B cell (primary cell): Measurements from ENCODE around the gene MDGA2. TPM values are rescaled to one million over a fixed set of nuclear protein-coding genes. Genes with fewer than 3 reads are reported as not detected.
"Not testable (repeated sequence)": the region's sequence is repeated elsewhere in the genome, so short reads cannot be mapped to it uniquely, and the experiment has no call there.

ENCODE experiments used
- ATAC-seq: fragments of 200-7000 bp; cut with Tn5 transposase; one replicate; pipeline ENCODE4 v1.10.0; 2021; ENCODE audit warnings: low read depth, mild to moderate bottlenecking, moderate number of reproducible peaks, moderate library complexity
- CTCF ChIA-PET: fragments of 350-600 bp; sonication (Branson Sonifier 250); formaldehyde crosslinking; loops from one replicate; lab custom pipeline; 2021; ENCODE audit warnings: antibody characterized with exemption, inconsistent platforms; lab: Charles Lee
- POLR2A ChIA-PET: fragments of 350-600 bp; sonication (Branson Sonifier 250); formaldehyde crosslinking; loops from one replicate; lab custom pipeline; 2021; ENCODE audit warnings: antibody characterized with exemption; lab: Charles Lee
- DNase-seq: peaks from one replicate; pipeline ENCODE4 v3.0.0; 2013
- H2AFZ ChIP-seq: 2 replicates; pipeline ENCODE4 v1.6.1; 2012; ENCODE audit warnings: mild to moderate bottlenecking, low read depth, low read length; ENCODE audit not compliant: insufficient read depth, poor library complexity, severe bottlenecking
- H3K27ac ChIP-seq, 2 donors: 1 replicate in 1 of 2; 2 replicates in 1 of 2; pipeline ENCODE4 v1.5.1; 2012 to 2013; ENCODE audit warnings: low read length in 2 of 2, mild to moderate bottlenecking in 2 of 2, moderate library complexity in 1 of 2
- H3K27me3 ChIP-seq, 4 experiments: fragments of 200-600 bp in 1 of 4; sonication (generic) in 1 of 4; replicated peaks in 1 of 4; 1 replicate in 2 of 4; 2 replicates in 2 of 4; pipeline versions ENCODE4 v1.6.1 to v1.7.0; 2013 to 2016; ENCODE audit warnings: low read length in 3 of 4, mild to moderate bottlenecking in 2 of 4, mixed read lengths in 1 of 4, moderate library complexity in 1 of 4; ENCODE audit not compliant: insufficient read depth in 4 of 4, control insufficient read depth in 3 of 4; ENCODE audit errors: control extremely low read depth in 1 of 4
- H3K36me3 ChIP-seq, 2 experiments: replicated peaks in 1 of 2; 1 replicate in 1 of 2; 2 replicates in 1 of 2; pipeline versions ENCODE4 v1.6.1 to v1.7.1; 2013; ENCODE audit warnings: low read length in 1 of 2; ENCODE audit not compliant: insufficient read depth in 2 of 2, control insufficient read depth in 1 of 2; ENCODE audit errors: control extremely low read depth in 1 of 2, extremely low read depth in 1 of 2
- H3K4me1 ChIP-seq, 2 donors: fragments of 200-600 bp in 1 of 2; sonication (generic) in 1 of 2; 1 replicate in 1 of 2; 2 replicates in 1 of 2; pipeline versions ENCODE4 v1.5.1 to v1.6.1; 2013 to 2017; ENCODE audit warnings: low read length in 2 of 2; ENCODE audit not compliant: control insufficient read depth in 2 of 2, insufficient read depth in 2 of 2
- H3K4me2 ChIP-seq: replicated peaks from 2 replicates; pipeline ENCODE3; 2012; ENCODE audit warnings: mild to moderate bottlenecking, low read depth, low read length; ENCODE audit not compliant: poor library complexity, severe bottlenecking
- H3K4me3 ChIP-seq, 5 experiments: fragments of 200-600 bp in 1 of 5; sonication (generic) in 1 of 5; 1 replicate in 3 of 5; 2 replicates in 2 of 5; pipeline versions ENCODE4 v1.5.1 to v1.7.0; 2011 to 2016; ENCODE audit warnings: low read length in 4 of 5, mild to moderate bottlenecking in 4 of 5, low read depth in 2 of 5, control low read depth in 1 of 5, moderate library complexity in 1 of 5; ENCODE audit not compliant: insufficient read depth in 1 of 5; ENCODE audit errors: control extremely low read depth in 1 of 5, extremely low read depth in 1 of 5
- H3K79me2 ChIP-seq: fragments of 200-600 bp; sonication (generic); one replicate; pipeline ENCODE4 v1.6.0; 2016; ENCODE audit warnings: low read length; ENCODE audit not compliant: control insufficient read depth, insufficient read depth
- H3K9ac ChIP-seq: fragments of 200-600 bp; sonication (generic); 2 replicates; pipeline ENCODE4 v1.6.1; 2017; ENCODE audit warnings: mild to moderate bottlenecking, low read length, moderate library complexity
- H3K9me3 ChIP-seq, 3 donors: one replicate each; pipeline versions ENCODE4 v1.6.1 to v1.7.1; 2013; ENCODE audit warnings: low read length in 2 of 3; ENCODE audit not compliant: control insufficient read depth in 2 of 3, insufficient read depth in 1 of 3; ENCODE audit errors: control extremely low read depth in 1 of 3
- H4K20me1 ChIP-seq: 2 replicates; pipeline ENCODE4 v1.6.0; 2012; ENCODE audit warnings: mild to moderate bottlenecking, low read length; ENCODE audit not compliant: insufficient read depth, control insufficient read depth, poor library complexity, severe bottlenecking
- H3K27ac Mint-ChIP-seq: one replicate; pipeline ENCODE4 v1.8.0; 2021; ENCODE audit warnings: mixed read lengths
- H3K27me3 Mint-ChIP-seq: one replicate; pipeline ENCODE4 v1.8.0; 2021; ENCODE audit warnings: mixed read lengths
- H3K4me1 Mint-ChIP-seq: one replicate; pipeline ENCODE4 v1.8.0; 2021; ENCODE audit warnings: mixed read lengths
- H3K4me3 Mint-ChIP-seq: one replicate; pipeline ENCODE4 v1.8.0; 2021; ENCODE audit warnings: mixed read lengths
- H3K9me3 Mint-ChIP-seq: one replicate; pipeline ENCODE4 v1.8.0; 2022; ENCODE audit warnings: mixed read lengths; ENCODE audit not compliant: insufficient read depth
- CTCF ChIP-seq: fragments of 200-600 bp; IDR thresholded peaks from one replicate; pipeline ENCODE4 v1.8.0; 2022; ENCODE audit warnings: antibody characterized with exemption, mild to moderate bottlenecking
- EZH2 ChIP-seq: IDR thresholded peaks from 2 replicates; pipeline ENCODE4 v1.6.1; 2012; ENCODE audit warnings: borderline replicate concordance, low read depth, mild to moderate bottlenecking, moderate library complexity, low read length; ENCODE audit not compliant: insufficient read depth, poor library complexity, severe bottlenecking
- WGBS: methylation state at CpG from one replicate; pipeline ENCODE4 v1.1.5; 2013; ENCODE audit warnings: missing lambda C conversion rate; ENCODE audit not compliant: insufficient coverage; 5-methylcytosine and 5-hydroxymethylcytosine counted together
- intact Hi-C: fragments of 100-400 bp; cut with micrococcal nuclease; formaldehyde crosslinking; loops from one replicate; pipeline ENCODE4 v1.10.0; 2022
- polyA plus RNA-seq: library from polyadenylated mRNA; depleted of rRNA; stranded (reverse); fragments of >200 nt; gene quantifications from 2 replicates; pipeline ENCODE4 v1.2.3, GENCODE V29; 2012
- total RNA-seq, 2 donors: library from RNA; stranded (reverse); fragments of 120-200 nt in 1 of 2; gene quantifications; 1 replicate in 1 of 2; 2 replicates in 1 of 2; pipeline versions ENCODE4 v1.2.3 to v1.2.4, GENCODE V29; 2013 to 2022

MDGA2 gene
- total and polyA plus RNA-seq, 2 donors (not counting 1 experiment from before 2014, with no cell fraction given): not detected

- no peaks in the 10 kb centered on the region for H3K4me1 ChIP-seq
- no peaks in the 10 kb centered on the region for H3K4me1 Mint-ChIP-seq
- no peaks in the 10 kb centered on the region for H4K20me1 ChIP-seq
- H3K27ac ChIP-seq: no peak overlapping the region
- no peak overlapping the region for H3K4me2 ChIP-seq
- H3K79me2 ChIP-seq: no peaks in the 10 kb centered on the region
- no CpG with 5 or more reads among the region's 1 CpG for WGBS
- ATAC-seq (no peak), DNase-seq (no peak)
- no peak overlapping the region for H3K4me3 ChIP-seq
- intact Hi-C loops: no loop called here
- H2AFZ ChIP-seq: no peak overlapping the region
- H3K9ac ChIP-seq: no peak overlapping the region
- ChIA-PET CTCF (no interaction called here), POLR2A (no interaction called here)
- H3K27me3 ChIP-seq: no peaks in the 10 kb centered on the region
- H3K27me3 Mint-ChIP-seq: no peaks in the 10 kb centered on the region
- peaks cover 6% of the 10 kb centered on the region for H3K9me3 Mint-ChIP-seq
- H3K36me3 ChIP-seq: no peaks in the 10 kb centered on the region
- H3K27ac Mint-ChIP-seq: no peak overlapping the region
- TF ChIP-seq EZH2 (no peak), CTCF (no peak)
- no peak overlapping the region for H3K4me3 Mint-ChIP-seq
- H3K9me3 ChIP-seq: peaks cover 0 to 3% (median 0%) of the 10 kb centered on the region in 3 donors
Measured at GRCh38 chr14:47246367-47246766, 429.0 kb downstream of the MDGA2 start.

GRCh38 chr14:47242579-47242978, 432.8 kb downstream of the MDGA2 start:
- H3K9ac ChIP-seq, H3K4me2 ChIP-seq, H3K9me3 Mint-ChIP-seq, DNase-seq, H2AFZ ChIP-seq, H3K4me3 ChIP-seq, H3K27ac Mint-ChIP-seq, ATAC-seq, H3K79me2 ChIP-seq, H3K4me1 Mint-ChIP-seq, H3K4me3 Mint-ChIP-seq, H3K9me3 ChIP-seq, CTCF ChIA-PET, intact Hi-C loops, POLR2A ChIA-PET, H3K27ac ChIP-seq, H4K20me1 ChIP-seq, H3K27me3 Mint-ChIP-seq, H3K27me3 ChIP-seq, H3K4me1 ChIP-seq, H3K36me3 ChIP-seq: not testable (repeated sequence)
- 94% methylated on average over 13 of the region's 18 CpGs for WGBS
